ENCODE data around the gene ECI2. TPM values are rescaled to one million over a fixed set of nuclear protein-coding genes. Genes with fewer than 3 reads are reported as not detected.

Gene ECI2
- total and polyA plus RNA-seq, 2 of the 13 experiments (the other 11 are each of a cell fraction or from before 2014, with no cell fraction given) = 78.5 to 228 TPM

DNA sequence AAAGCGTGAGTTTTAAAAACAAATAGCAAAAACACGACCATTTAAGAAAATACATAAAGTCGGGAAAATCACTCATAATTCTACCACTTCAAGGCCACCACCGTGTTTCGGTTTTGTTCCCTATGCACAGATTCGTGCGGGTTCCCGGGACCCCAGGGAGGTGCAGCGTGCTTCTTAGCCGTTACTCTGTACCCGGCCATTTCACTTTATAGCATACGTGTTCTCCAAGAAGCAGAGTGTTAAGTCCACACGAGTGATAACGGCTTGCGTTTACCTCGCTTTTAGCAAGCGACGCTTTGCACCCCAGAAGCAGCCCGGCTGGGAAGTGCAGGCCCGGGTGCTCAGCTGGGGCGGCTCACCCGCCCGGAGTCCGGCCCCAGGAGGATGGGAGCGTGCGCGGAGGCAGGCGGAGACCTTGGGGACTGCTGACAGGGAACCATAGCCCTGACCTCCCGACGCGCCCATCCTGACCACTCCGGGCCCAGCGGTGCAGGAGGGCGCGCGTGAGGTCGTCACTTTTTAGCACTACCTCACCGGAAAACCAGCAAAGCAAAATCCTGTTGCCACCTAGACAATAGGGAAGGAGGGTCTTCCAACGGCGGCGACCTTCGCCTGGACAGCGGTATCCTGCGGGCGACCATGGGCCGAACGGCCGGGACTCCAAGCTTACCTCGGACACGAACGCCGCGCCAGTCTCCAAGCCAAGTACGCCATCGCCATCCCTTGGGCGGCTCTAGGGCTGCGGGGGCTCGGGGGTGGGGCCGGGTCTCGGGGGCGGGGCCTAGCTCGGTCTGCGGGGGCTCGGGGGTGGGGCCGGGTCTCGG, at the start of gene ECI2 (continued):
- TF ChIP-seq, protein P1, sequence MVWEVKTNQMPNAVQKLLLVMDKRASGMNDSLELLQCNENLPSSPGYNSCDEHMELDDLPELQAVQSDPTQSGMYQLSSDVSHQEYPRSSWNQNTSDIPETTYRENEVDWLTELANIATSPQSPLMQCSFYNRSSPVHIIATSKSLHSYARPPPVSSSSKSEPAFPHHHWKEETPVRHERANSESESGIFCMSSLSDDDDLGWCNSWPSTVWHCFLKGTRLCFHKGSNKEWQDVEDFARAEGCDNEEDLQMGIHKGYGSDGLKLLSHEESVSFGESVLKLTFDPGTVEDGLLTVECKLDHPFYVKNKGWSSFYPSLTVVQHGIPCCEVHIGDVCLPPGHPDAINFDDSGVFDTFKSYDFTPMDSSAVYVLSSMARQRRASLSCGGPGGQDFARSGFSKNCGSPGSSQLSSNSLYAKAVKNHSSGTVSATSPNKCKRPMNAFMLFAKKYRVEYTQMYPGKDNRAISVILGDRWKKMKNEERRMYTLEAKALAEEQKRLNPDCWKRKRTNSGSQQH (CRISPR knock-in tag; IDR thresholded peaks at IDR 0.05; ENCODE audit: low read depth) = no peak
- TF ChIP-seq, protein P2, sequence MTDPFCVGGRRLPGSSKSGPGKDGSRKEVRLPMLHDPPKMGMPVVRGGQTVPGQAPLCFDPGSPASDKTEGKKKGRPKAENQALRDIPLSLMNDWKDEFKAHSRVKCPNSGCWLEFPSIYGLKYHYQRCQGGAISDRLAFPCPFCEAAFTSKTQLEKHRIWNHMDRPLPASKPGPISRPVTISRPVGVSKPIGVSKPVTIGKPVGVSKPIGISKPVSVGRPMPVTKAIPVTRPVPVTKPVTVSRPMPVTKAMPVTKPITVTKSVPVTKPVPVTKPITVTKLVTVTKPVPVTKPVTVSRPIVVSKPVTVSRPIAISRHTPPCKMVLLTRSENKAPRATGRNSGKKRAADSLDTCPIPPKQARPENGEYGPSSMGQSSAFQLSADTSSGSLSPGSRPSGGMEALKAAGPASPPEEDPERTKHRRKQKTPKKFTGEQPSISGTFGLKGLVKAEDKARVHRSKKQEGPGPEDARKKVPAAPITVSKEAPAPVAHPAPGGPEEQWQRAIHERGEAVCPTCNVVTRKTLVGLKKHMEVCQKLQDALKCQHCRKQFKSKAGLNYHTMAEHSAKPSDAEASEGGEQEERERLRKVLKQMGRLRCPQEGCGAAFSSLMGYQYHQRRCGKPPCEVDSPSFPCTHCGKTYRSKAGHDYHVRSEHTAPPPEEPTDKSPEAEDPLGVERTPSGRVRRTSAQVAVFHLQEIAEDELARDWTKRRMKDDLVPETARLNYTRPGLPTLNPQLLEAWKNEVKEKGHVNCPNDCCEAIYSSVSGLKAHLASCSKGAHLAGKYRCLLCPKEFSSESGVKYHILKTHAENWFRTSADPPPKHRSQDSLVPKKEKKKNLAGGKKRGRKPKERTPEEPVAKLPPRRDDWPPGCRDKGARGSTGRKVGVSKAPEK (CRISPR knock-in tag; IDR thresholded peaks at IDR 0.05; ENCODE audit: borderline replicate concordance) = no peak
- TF ChIP-seq, protein P3, sequence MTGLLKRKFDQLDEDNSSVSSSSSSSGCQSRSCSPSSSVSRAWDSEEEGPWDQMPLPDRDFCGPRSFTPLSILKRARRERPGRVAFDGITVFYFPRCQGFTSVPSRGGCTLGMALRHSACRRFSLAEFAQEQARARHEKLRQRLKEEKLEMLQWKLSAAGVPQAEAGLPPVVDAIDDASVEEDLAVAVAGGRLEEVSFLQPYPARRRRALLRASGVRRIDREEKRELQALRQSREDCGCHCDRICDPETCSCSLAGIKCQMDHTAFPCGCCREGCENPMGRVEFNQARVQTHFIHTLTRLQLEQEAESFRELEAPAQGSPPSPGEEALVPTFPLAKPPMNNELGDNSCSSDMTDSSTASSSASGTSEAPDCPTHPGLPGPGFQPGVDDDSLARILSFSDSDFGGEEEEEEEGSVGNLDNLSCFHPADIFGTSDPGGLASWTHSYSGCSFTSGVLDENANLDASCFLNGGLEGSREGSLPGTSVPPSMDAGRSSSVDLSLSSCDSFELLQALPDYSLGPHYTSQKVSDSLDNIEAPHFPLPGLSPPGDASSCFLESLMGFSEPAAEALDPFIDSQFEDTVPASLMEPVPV (CRISPR knock-in tag; IDR thresholded peaks at IDR 0.05) = peak; percentile 42; the same call in 1 of the 2 replicates
- TF ChIP-seq ZNF670 (CRISPR knock-in tag; IDR thresholded peaks at IDR 0.05; ENCODE audit: borderline replicate concordance) (no peak), ZC3H4 (CRISPR knock-in tag; IDR thresholded peaks at IDR 0.05; ENCODE audit: borderline replicate concordance) (0 out of 2 replicates have a peak, but pooled peaks have one; percentile 22), HNRNPK (IDR thresholded peaks at IDR 0.05; ENCODE audit: low read depth, low read length, poor library complexity, severe bottlenecking) (no peak), RFXAP (CRISPR knock-in tag; IDR thresholded peaks at IDR 0.05; ENCODE audit: borderline replicate concordance) (peak; percentile 72), SAFB2 (CRISPR knock-in tag; IDR thresholded peaks at IDR 0.05; ENCODE audit: borderline replicate concordance, low read depth) (peak; percentile 80; the same call in 1 of the 2 replicates), PHF20 (CRISPR knock-in tag; IDR thresholded peaks at IDR 0.05) (no peak), TAF15 (IDR thresholded peaks at IDR 0.05; ENCODE audit: low read depth, low read length, poor library complexity, severe bottlenecking) (peak; percentile 89), ZNF207 (IDR thresholded peaks at IDR 0.05; ENCODE audit: borderline replicate concordance) (no peak), AHR (CRISPR knock-in tag; IDR thresholded peaks at IDR 0.05) (peak; percentile 66; the same call in 1 of the 2 replicates), ZFP36L2 (CRISPR knock-in tag; IDR thresholded peaks at IDR 0.05) (no peak)
- TF ChIP-seq, protein P4, sequence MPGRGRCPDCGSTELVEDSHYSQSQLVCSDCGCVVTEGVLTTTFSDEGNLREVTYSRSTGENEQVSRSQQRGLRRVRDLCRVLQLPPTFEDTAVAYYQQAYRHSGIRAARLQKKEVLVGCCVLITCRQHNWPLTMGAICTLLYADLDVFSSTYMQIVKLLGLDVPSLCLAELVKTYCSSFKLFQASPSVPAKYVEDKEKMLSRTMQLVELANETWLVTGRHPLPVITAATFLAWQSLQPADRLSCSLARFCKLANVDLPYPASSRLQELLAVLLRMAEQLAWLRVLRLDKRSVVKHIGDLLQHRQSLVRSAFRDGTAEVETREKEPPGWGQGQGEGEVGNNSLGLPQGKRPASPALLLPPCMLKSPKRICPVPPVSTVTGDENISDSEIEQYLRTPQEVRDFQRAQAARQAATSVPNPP (CRISPR knock-in tag; IDR thresholded peaks at IDR 0.05) = 0 out of 2 replicates have a peak, but pooled peaks have one; percentile 24
- TF ChIP-seq, protein P5, sequence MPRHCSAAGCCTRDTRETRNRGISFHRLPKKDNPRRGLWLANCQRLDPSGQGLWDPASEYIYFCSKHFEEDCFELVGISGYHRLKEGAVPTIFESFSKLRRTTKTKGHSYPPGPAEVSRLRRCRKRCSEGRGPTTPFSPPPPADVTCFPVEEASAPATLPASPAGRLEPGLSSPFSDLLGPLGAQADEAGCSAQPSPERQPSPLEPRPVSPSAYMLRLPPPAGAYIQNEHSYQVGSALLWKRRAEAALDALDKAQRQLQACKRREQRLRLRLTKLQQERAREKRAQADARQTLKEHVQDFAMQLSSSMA (CRISPR knock-in tag; IDR thresholded peaks at IDR 0.05) = no peak
- TF ChIP-seq, protein P6, sequence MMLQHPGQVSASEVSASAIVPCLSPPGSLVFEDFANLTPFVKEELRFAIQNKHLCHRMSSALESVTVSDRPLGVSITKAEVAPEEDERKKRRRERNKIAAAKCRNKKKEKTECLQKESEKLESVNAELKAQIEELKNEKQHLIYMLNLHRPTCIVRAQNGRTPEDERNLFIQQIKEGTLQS (CRISPR knock-in tag; IDR thresholded peaks at IDR 0.05) = peak; percentile 20; the same call in 1 of the 2 replicates
- TF ChIP-seq, protein P7, sequence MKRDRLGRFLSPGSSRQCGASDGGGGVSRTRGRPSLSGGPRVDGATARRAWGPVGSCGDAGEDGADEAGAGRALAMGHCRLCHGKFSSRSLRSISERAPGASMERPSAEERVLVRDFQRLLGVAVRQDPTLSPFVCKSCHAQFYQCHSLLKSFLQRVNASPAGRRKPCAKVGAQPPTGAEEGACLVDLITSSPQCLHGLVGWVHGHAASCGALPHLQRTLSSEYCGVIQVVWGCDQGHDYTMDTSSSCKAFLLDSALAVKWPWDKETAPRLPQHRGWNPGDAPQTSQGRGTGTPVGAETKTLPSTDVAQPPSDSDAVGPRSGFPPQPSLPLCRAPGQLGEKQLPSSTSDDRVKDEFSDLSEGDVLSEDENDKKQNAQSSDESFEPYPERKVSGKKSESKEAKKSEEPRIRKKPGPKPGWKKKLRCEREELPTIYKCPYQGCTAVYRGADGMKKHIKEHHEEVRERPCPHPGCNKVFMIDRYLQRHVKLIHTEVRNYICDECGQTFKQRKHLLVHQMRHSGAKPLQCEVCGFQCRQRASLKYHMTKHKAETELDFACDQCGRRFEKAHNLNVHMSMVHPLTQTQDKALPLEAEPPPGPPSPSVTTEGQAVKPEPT (CRISPR knock-in tag; IDR thresholded peaks at IDR 0.05; ENCODE audit: low read depth) = peak; percentile 39; the same call in 1 of the 2 replicates

Measured in HepG2 (cell line).